ENCODE measurements around the gene CAMK2B. TPM values are rescaled to one million over a fixed set of nuclear protein-coding genes. Genes with fewer than 3 reads are reported as not detected.

The CAMK2B gene
- total RNA-seq, 1 experiment from 2014 or later = not detected

GRCh38 chr7:44239361-44239760 is 86.0 kb downstream of the CAMK2B start:
- no peak for TF ChIP-seq CTCF (IDR thresholded peaks at IDR 0.05; ENCODE audit: unreplicated experiment)
- no peak for DNase-seq
- BruUV-seq (replicated peaks) = no TSS peak
- no peaks in the 10 kb centered on the region for H3K9me3 Mint-ChIP-seq (ENCODE audit: low read depth, unreplicated experiment)
- peaks cover 8% of the 10 kb centered on the region for H3K4me1 Mint-ChIP-seq (ENCODE audit: low read depth, unreplicated experiment)
- no peak overlapping the region for H3K4me3 Mint-ChIP-seq (ENCODE audit: low read depth, unreplicated experiment)
- H3K27me3 Mint-ChIP-seq (ENCODE audit: unreplicated experiment) = peaks cover 83% of the 10 kb centered on the region
- CTCF ChIA-PET = no interaction called here
- intact Hi-C loops (cut with micrococcal nuclease; ENCODE audit: unreplicated experiment) = no loop called here
- no peaks in the 10 kb centered on the region for H3K36me3 Mint-ChIP-seq (ENCODE audit: insufficient read depth, unreplicated experiment)
- no peak overlapping the region for H3K27ac Mint-ChIP-seq (ENCODE audit: unreplicated experiment)

DNA sequence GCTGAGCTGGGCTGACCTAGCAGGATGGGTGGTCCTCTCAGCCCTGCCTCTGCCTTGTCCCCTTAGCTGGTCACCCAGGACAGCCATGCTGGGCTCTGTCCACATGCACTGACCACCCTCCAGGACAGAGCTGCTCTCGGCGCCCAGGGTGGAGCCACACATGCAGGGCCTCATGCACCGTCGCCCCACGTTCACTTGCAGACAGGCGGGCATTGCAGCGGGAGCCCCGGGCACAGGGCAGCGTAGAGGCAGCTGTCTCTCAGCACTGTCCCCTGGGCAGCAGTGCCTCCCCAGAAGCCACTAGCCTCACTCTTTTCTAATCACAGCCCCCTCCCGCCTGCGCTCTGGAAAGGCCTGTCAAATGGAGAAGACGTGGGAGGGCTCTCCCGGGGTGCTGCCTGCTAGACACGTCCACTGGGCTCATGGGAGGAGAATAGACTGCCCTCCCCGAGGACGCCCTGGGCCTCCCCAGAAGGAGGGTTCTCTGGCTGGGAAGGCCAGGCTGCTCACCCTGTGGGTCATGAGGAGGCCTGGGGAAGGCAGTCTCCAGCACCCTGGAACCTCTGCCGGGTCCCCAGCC is 87.2 kb downstream of the CAMK2B start:
- BruUV-seq (replicated peaks) = no TSS peak

GRCh38 chr7:44237696-44238095 is 87.7 kb downstream of the CAMK2B start:
- DNase-seq = no peak
- no peak for TF ChIP-seq CTCF (IDR thresholded peaks at IDR 0.05; ENCODE audit: unreplicated experiment)
- no peak overlapping the region for H3K27ac Mint-ChIP-seq (ENCODE audit: unreplicated experiment)
- peaks cover 95% of the 10 kb centered on the region for H3K27me3 Mint-ChIP-seq (ENCODE audit: unreplicated experiment)
- H3K4me1 Mint-ChIP-seq (ENCODE audit: low read depth, unreplicated experiment) = peaks cover 8% of the 10 kb centered on the region
- CTCF ChIA-PET = no interaction called here
- intact Hi-C loops (cut with micrococcal nuclease; ENCODE audit: unreplicated experiment) = no loop called here
- no peak overlapping the region for H3K4me3 Mint-ChIP-seq (ENCODE audit: low read depth, unreplicated experiment)
- BruUV-seq (replicated peaks) = no TSS peak
- H3K9me3 Mint-ChIP-seq (ENCODE audit: low read depth, unreplicated experiment) = no peaks in the 10 kb centered on the region
- H3K36me3 Mint-ChIP-seq (ENCODE audit: insufficient read depth, unreplicated experiment) = no peaks in the 10 kb centered on the region

More for the DNA sequence above, 87.2 kb downstream of the CAMK2B start:
- Mint-ChIP-seq H3K4me3 (ENCODE audit: low read depth, unreplicated experiment) (no peak overlapping the region), H3K4me1 (ENCODE audit: low read depth, unreplicated experiment) (peaks cover 8% of the 10 kb centered on the region), H3K36me3 (ENCODE audit: insufficient read depth, unreplicated experiment) (no peaks in the 10 kb centered on the region), H3K27ac (ENCODE audit: unreplicated experiment) (no peak overlapping the region), H3K27me3 (ENCODE audit: unreplicated experiment) (peaks cover 90% of the 10 kb centered on the region), H3K9me3 (ENCODE audit: low read depth, unreplicated experiment) (no peaks in the 10 kb centered on the region)
- intact Hi-C loops (cut with micrococcal nuclease; ENCODE audit: unreplicated experiment) = no loop called here
- DNase-seq = no peak
- TF ChIP-seq CTCF (IDR thresholded peaks at IDR 0.05; ENCODE audit: unreplicated experiment) = no peak
- CTCF ChIA-PET = no interaction called here

- H3K4me3 Mint-ChIP-seq (ENCODE audit: low read depth, unreplicated experiment) = no peak overlapping the region
- no peaks in the 10 kb centered on the region for H3K9me3 Mint-ChIP-seq (ENCODE audit: low read depth, unreplicated experiment)
- CTCF ChIA-PET = interaction anchor here (1.1 kb wide), 1 partner anchor 20 kb away, joined by 3 read pairs; no protein-coding TSS in a partner anchor
- no peak for DNase-seq
- peaks cover 100% of the 10 kb centered on the region for H3K27me3 Mint-ChIP-seq (ENCODE audit: unreplicated experiment)
- no TSS peak for BruUV-seq (replicated peaks)
- H3K4me1 Mint-ChIP-seq (ENCODE audit: low read depth, unreplicated experiment) = peaks cover 8% of the 10 kb centered on the region
- TF ChIP-seq CTCF (IDR thresholded peaks at IDR 0.05; ENCODE audit: unreplicated experiment) = no peak
- intact Hi-C loops (cut with micrococcal nuclease; ENCODE audit: unreplicated experiment) = no loop called here
- no peak overlapping the region for H3K27ac Mint-ChIP-seq (ENCODE audit: unreplicated experiment)
- H3K36me3 Mint-ChIP-seq (ENCODE audit: insufficient read depth, unreplicated experiment) = peaks cover 4% of the 10 kb centered on the region
Measured at GRCh38 chr7:44236333-44236728, 89.1 kb downstream of the CAMK2B start.

Measured in Calu3 (cell line).